Gastrocnemius medialis (tissue), 4 donors: ENCODE measurements around the gene FAM168A.

Experiments
- POLR2A ChIP-seq, 2 donors: fragments of 450-650 bp; IDR thresholded peaks; one replicate each; pipeline ENCODE4 v1.6.1; 2017; ENCODE audit warnings: antibody characterized with exemption in 2 of 2, mild to moderate bottlenecking in 2 of 2, moderate library complexity in 2 of 2
- TF ChIP-seq, protein P1 (sequence below), 5 experiments: fragments of 450-650 bp in 3 of 5; fragments of 200-600 bp in 2 of 5; sonication (generic) in 2 of 5; IDR thresholded peaks in 4 of 5; conservative IDR thresholded peaks in 1 of 5; 1 replicate in 4 of 5; 2 replicates in 1 of 5; pipeline ENCODE4 v1.5.1; 2016 to 2019; ENCODE audit warnings: antibody characterized with exemption in 5 of 5, mild to moderate bottlenecking in 3 of 5, moderate library complexity in 3 of 5

DNA sequence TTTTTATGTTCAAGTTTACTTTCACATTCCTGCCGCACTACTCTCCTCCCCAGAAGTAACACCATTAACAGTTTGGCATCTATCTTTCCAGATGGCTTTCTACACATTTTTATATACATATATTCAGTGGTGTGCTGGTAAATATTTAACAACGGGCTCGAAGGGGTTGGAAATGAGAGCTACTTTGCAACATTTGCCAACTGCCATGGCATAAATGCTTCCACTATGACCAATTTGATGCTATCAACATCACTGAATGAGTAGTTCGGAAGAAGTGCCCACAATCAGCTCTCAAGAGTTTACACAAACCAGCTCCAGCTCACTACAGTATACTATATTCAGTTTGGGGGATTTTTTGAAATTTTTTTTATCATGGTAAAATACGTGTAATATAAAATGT lies 166.5 kb downstream of the FAM168A start:
- TF ChIP-seq, protein P1, sequence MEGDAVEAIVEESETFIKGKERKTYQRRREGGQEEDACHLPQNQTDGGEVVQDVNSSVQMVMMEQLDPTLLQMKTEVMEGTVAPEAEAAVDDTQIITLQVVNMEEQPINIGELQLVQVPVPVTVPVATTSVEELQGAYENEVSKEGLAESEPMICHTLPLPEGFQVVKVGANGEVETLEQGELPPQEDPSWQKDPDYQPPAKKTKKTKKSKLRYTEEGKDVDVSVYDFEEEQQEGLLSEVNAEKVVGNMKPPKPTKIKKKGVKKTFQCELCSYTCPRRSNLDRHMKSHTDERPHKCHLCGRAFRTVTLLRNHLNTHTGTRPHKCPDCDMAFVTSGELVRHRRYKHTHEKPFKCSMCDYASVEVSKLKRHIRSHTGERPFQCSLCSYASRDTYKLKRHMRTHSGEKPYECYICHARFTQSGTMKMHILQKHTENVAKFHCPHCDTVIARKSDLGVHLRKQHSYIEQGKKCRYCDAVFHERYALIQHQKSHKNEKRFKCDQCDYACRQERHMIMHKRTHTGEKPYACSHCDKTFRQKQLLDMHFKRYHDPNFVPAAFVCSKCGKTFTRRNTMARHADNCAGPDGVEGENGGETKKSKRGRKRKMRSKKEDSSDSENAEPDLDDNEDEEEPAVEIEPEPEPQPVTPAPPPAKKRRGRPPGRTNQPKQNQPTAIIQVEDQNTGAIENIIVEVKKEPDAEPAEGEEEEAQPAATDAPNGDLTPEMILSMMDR (IDR thresholded peaks at IDR 0.05 in 4 of 5, conservative IDR thresholded peaks at IDR 0.05 in 1 of 5), result no peak
- no peak for TF ChIP-seq POLR2A (IDR thresholded peaks at IDR 0.05)
